NCI-H1417 treated with DMSO at 0.1 percent for 48 hours (cell line): Measurements from ENCODE around the gene POTEM.
"Not testable (repeated sequence)": the region's sequence is repeated elsewhere in the genome, so short reads cannot be mapped to it uniquely, and the experiment has no call there.

Source experiments
- DNase-seq: peaks from one replicate; lab custom pipeline; 2025; lab: John Stamatoyannopoulos, UW

The POTEM gene

DNA sequence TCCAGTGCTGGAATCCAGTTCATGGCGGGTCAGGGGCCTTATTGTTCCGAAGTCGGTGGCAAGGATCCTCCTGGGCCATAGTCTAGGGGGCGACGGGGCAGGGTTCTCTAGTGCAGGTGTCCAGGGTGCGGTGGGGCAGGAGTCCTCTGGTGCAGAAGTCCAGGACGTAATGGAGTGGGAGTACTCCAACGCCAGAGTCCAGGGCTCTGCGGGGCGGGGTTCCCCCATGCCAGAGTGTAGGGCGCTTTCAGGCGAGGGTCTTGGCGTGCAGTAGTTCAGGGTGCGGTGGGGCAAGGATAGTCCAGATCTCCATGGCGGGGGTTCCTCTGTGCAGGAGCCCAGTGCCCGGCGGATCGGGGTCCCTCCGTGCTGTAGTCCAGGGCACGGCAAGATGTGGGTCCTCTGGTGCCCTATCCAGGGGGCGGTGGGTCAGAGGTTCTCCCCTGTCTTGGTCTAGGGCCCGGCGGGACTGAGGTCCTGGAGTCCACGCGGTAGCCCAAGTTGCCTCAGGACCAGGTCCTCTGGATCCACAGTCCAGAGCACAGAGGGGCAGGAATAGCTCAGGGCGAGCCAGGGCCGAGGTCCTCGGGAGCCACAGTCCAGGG lies 70.9 kb downstream of the POTEM start:
- DNase-seq = not testable (repeated sequence)

DNA sequence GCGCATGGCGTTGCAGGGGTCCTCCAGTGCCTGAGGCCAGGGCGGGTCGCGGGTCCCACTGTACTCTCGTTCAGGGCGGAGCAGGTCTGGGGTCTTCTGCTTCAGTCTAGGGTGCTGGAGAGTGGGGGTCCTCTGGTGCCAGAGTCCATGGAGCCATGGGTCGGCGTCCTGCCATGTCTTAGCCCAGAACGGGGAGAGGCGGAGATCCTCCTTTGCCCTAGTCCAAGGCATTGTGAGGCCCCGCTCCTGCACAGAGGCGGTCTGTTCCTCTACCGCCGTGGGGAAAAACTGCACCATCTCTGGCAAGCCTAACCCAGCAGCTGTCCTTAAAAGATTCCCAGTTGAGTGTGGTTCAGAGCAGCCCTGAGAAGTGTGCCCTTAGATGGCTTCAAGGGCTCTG lies 71.6 kb downstream of the POTEM start:
- DNase-seq = not testable (repeated sequence)

- not testable (repeated sequence) for DNase-seq
Measured at GRCh38 chr14:19043384-19043783, 76.2 kb downstream of the POTEM start.
